K562 (cell line): ENCODE data around the gene PACSIN1. TPM values are rescaled to one million over a fixed set of nuclear protein-coding genes. Genes with fewer than 3 reads are reported as not detected.

Experiments used
- ASH1L ChIP-seq: fragments of 450-650 bp; IDR thresholded peaks from 2 replicates; pipeline ENCODE4 v1.6.1; 2018; ENCODE audit warnings: borderline replicate concordance, mild to moderate bottlenecking, low read depth; ENCODE audit not compliant: partially characterized antibody
- CBFB ChIP-seq: sonication (generic); formaldehyde crosslinking; IDR thresholded peaks from 2 replicates; pipeline ENCODE4 v1.4.0; 2020; ENCODE audit warnings: mild to moderate bottlenecking, missing genetic modification reagents
- CXXC5 ChIP-seq: fragments of 250-450 bp; sonication (Bioruptor Pico); IDR thresholded peaks from 2 replicates; pipeline ENCODE4 v1.8.0; 2022; ENCODE audit warnings: inconsistent platforms, mild to moderate bottlenecking, moderate library complexity
- DDX20 ChIP-seq: fragments of 450-650 bp; IDR thresholded peaks from 2 replicates; pipeline ENCODE4 v1.6.1; 2016; ENCODE audit warnings: missing genetic modification characterization, low read depth, mild to moderate bottlenecking, missing compliant biosample characterization, moderate library complexity
- FOXA3 ChIP-seq, 2 experiments: fragments of 450-650 bp in 1 of 2; sonication (generic) in 1 of 2; formaldehyde crosslinking; IDR thresholded peaks in 1 of 2; conservative IDR thresholded peaks in 1 of 2; 2 replicates each; pipeline versions ENCODE4 v1.4.0 to v1.8.0; 2020 to 2022; ENCODE audit warnings: mild to moderate bottlenecking in 2 of 2, missing genetic modification reagents in 1 of 2
- HLTF ChIP-seq: fragments of 450-650 bp; IDR thresholded peaks from 2 replicates; pipeline ENCODE4 v1.6.1; 2016
- HNRNPUL1 ChIP-seq: fragments of 200-400 bp; formaldehyde crosslinking; IDR thresholded peaks from 2 replicates; pipeline ENCODE4 v1.6.1; 2017; ENCODE audit warnings: low read length
- JUNB ChIP-seq: fragments of 450-650 bp; formaldehyde crosslinking; conservative IDR thresholded peaks from 2 replicates; pipeline ENCODE4 v1.4.0; 2020; ENCODE audit warnings: mild to moderate bottlenecking
- L3MBTL2 ChIP-seq: fragments of 450-650 bp; IDR thresholded peaks from 2 replicates; pipeline ENCODE4 v1.6.1; 2016; ENCODE audit warnings: mild to moderate bottlenecking, moderate library complexity
- PHF20 ChIP-seq: fragments of 450-650 bp; IDR thresholded peaks from 2 replicates; pipeline ENCODE4 v1.6.1; 2018; ENCODE audit not compliant: partially characterized antibody
- PHF8 ChIP-seq: fragments of 200-600 bp; sonication (generic); IDR thresholded peaks from 2 replicates; pipeline ENCODE4 v1.6.1; 2012; ENCODE audit warnings: mixed run types, mild to moderate bottlenecking, inconsistent platforms, low read length, moderate library complexity, borderline replicate concordance
- POLR3A ChIP-seq: IDR thresholded peaks from 2 replicates; pipeline ENCODE4 v1.6.1; 2011; ENCODE audit warnings: borderline replicate concordance, mild to moderate bottlenecking, moderate library complexity; ENCODE audit not compliant: insufficient read length, insufficient read depth; ENCODE audit errors: extremely low read depth
- PPARD ChIP-seq: fragments of 250-450 bp; sonication (Bioruptor Pico); IDR thresholded peaks from 2 replicates; pipeline ENCODE4 v1.8.0; 2022; ENCODE audit warnings: inconsistent platforms, mild to moderate bottlenecking, moderate library complexity
- RBFOX2 ChIP-seq: fragments of 200-400 bp; formaldehyde crosslinking; IDR thresholded peaks from 2 replicates; pipeline ENCODE4 v1.6.1; 2017; ENCODE audit warnings: low read depth, mild to moderate bottlenecking, low read length, moderate library complexity
- RUNX1 ChIP-seq: sonication (generic); IDR thresholded peaks from 2 replicates; pipeline ENCODE4 v1.6.1; 2016; ENCODE audit warnings: antibody characterized with exemption, low read depth
- SIN3A ChIP-seq, 2 experiments: fragments of 150-350 bp in 1 of 2; IDR thresholded peaks; 2 replicates each; pipeline ENCODE4 v1.6.1; 2011 to 2016; ENCODE audit warnings: borderline replicate concordance in 2 of 2, low read depth in 2 of 2, low read length in 2 of 2, mild to moderate bottlenecking in 2 of 2, moderate library complexity in 2 of 2; ENCODE audit not compliant: control insufficient read depth in 1 of 2
- SP2 ChIP-seq: IDR thresholded peaks from 2 replicates; pipeline ENCODE4 v1.6.1; 2011; ENCODE audit warnings: mild to moderate bottlenecking, low read depth, low read length, moderate library complexity; ENCODE audit not compliant: poor library complexity, severe bottlenecking; ENCODE audit errors: extremely low read depth
- SRSF7 ChIP-seq: fragments of 200-400 bp; formaldehyde crosslinking; optimal IDR thresholded peaks from 2 replicates; pipeline ENCODE3; 2017; ENCODE audit warnings: mild to moderate bottlenecking, low read depth, low read length
- STAG1 ChIP-seq: sonication (generic); formaldehyde crosslinking; IDR thresholded peaks from 2 replicates; pipeline ENCODE4 v1.5.0; 2020; ENCODE audit warnings: missing genetic modification reagents, borderline replicate concordance
- XRCC3 ChIP-seq: fragments of 450-650 bp; IDR thresholded peaks from 2 replicates; pipeline ENCODE4 v1.6.1; 2017; ENCODE audit warnings: mild to moderate bottlenecking, moderate library complexity
- ZBTB17 ChIP-seq: fragments of 450-650 bp; formaldehyde crosslinking; IDR thresholded peaks from 2 replicates; pipeline ENCODE4 v1.4.0; 2020; ENCODE audit warnings: mild to moderate bottlenecking
- ZNF263 ChIP-seq: sonication (generic); formaldehyde crosslinking; IDR thresholded peaks from 2 replicates; pipeline ENCODE4 v1.8.0; 2022; ENCODE audit warnings: mild to moderate bottlenecking, missing genetic modification reagents, borderline replicate concordance
- ZNF395 ChIP-seq: fragments of 200-800 bp; sonication (Bioruptor generic); IDR thresholded peaks from 2 replicates; pipeline ENCODE4 v1.6.1; 2017; ENCODE audit warnings: missing genetic modification characterization, missing compliant biosample characterization
- ZNF449 ChIP-seq: fragments of 250-450 bp; sonication (Bioruptor Pico); IDR thresholded peaks from 2 replicates; pipeline ENCODE4 v1.8.0; 2022; ENCODE audit warnings: moderate library complexity, mild to moderate bottlenecking, inconsistent platforms
- ZNF57 ChIP-seq: fragments of 450-650 bp; formaldehyde crosslinking; IDR thresholded peaks from 2 replicates; pipeline ENCODE4 v1.4.0; 2020; ENCODE audit warnings: mild to moderate bottlenecking, moderate library complexity
- polyA plus RNA-seq, 8 experiments: library from polyadenylated mRNA; depleted of rRNA in 4 of 8; stranded (reverse) in 5 of 8; unstranded in 3 of 8; fragments of >200 nt; fragmentation: Nextera tagmentation in 2 of 8; fragmentation: Illumina TruSeq in 1 of 8; extraction: Ambion mirVana in 2 of 8; extraction: Trizol in 1 of 8; gene quantifications; 2 replicates each; pipeline versions ENCODE4 v1.2.1 to v1.2.3, GENCODE V29; 2011 to 2014; ENCODE audit warnings: inconsistent platforms in 1 of 8, missing spikeins in 1 of 8
- total RNA-seq, 7 experiments: library from RNA; depleted of rRNA in 6 of 7; stranded (reverse); fragments of >200 nt in 6 of 7; fragmentation: Illumina TruSeq in 2 of 7; extraction: Trizol in 2 of 7; gene quantifications; 2 replicates each; pipeline versions ENCODE4 v1.2.1 to v1.2.3, GENCODE V29; 2011 to 2021; ENCODE audit warnings: low replicate concordance in 1 of 7

The PACSIN1 gene
- total and polyA plus RNA-seq, 9 of the 15 experiments (the other 6 are each of a cell fraction or from before 2014, with no cell fraction given) = 0.01 to 1.7 (median 0.45) TPM

GRCh38 chr6:34465531-34466241 is at the start of gene PACSIN1 (continued):
- TF ChIP-seq CXXC5 (CRISPR knock-in tag) (peak; percentile 40; the same call in 1 of the 2 replicates), JUNB (CRISPR knock-in tag) (no peak), ZNF57 (CRISPR knock-in tag) (no peak), PHF8 (peak; percentile 69; the same call in 1 of the 2 replicates), L3MBTL2 (peak; percentile 34; the same call in 1 of the 2 replicates), CBFB (CRISPR knock-in tag) (no peak), DDX20 (tag) (no peak), PPARD (CRISPR knock-in tag) (no peak), ZNF395 (CRISPR knock-in tag) (no peak), PHF20 (no peak), ASH1L (no peak), STAG1 (CRISPR knock-in tag) (no peak), HNRNPUL1 (no peak), POLR3A (no peak), RBFOX2 (peak; percentile 54), ZBTB17 (no peak), ZNF449 (no peak), SP2 (no peak), ZNF263 (CRISPR knock-in tag) (peak; percentile 72; the same call in 1 of the 2 replicates), XRCC3 (no peak), SRSF7 (no peak), HLTF (no peak), RUNX1 (no peak), SIN3A (IDR thresholded peaks at IDR 0.05; ENCODE audit: borderline replicate concordance in 2 of 2, control insufficient read depth in 1 of 2, low read depth in 2 of 2, low read length in 2 of 2) (no peak), FOXA3 (CRISPR knock-in tag; conservative IDR thresholded peaks at IDR 0.05 in 1 of 2, IDR thresholded peaks at IDR 0.05 in 1 of 2) (no peak)
